HL-60 (cell line): ENCODE data around the gene MPPED1.

Source experiments
- POLR2AphosphoS5 ChIP-seq: IDR thresholded peaks from 2 replicates; pipeline ENCODE4 v1.6.1; 2012; ENCODE audit warnings: low read depth
- TF ChIP-seq, protein P1 (sequence below): IDR thresholded peaks from one replicate; pipeline ENCODE4 v1.5.1; 2011; ENCODE audit warnings: low read length, control low read depth, inconsistent platforms; ENCODE audit not compliant: insufficient read depth

- TF ChIP-seq POLR2AphosphoS5 = no peak
- TF ChIP-seq, protein P1, sequence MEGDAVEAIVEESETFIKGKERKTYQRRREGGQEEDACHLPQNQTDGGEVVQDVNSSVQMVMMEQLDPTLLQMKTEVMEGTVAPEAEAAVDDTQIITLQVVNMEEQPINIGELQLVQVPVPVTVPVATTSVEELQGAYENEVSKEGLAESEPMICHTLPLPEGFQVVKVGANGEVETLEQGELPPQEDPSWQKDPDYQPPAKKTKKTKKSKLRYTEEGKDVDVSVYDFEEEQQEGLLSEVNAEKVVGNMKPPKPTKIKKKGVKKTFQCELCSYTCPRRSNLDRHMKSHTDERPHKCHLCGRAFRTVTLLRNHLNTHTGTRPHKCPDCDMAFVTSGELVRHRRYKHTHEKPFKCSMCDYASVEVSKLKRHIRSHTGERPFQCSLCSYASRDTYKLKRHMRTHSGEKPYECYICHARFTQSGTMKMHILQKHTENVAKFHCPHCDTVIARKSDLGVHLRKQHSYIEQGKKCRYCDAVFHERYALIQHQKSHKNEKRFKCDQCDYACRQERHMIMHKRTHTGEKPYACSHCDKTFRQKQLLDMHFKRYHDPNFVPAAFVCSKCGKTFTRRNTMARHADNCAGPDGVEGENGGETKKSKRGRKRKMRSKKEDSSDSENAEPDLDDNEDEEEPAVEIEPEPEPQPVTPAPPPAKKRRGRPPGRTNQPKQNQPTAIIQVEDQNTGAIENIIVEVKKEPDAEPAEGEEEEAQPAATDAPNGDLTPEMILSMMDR = no peak
Observed at GRCh38 chr22:43363315-43364168, 48.3 kb upstream of the MPPED1 start.
